PC-3 (cell line): ENCODE measurements around the gene IGF2BP2.

Experiments
- CTCF ChIP-seq: fragments of 300-600 bp; sonication (generic); conservative IDR thresholded peaks from 2 replicates; pipeline ENCODE4 v1.5.1; 2017; ENCODE audit warnings: antibody characterized with exemption, low read depth, mild to moderate bottlenecking, low read length
- EZH2 ChIP-seq: fragments of 300-600 bp; sonication (generic); IDR thresholded peaks from one replicate; pipeline ENCODE4 v1.6.1; 2017; ENCODE audit warnings: antibody characterized with exemption, mild to moderate bottlenecking, low read length; ENCODE audit not compliant: unreplicated experiment

GRCh38 chr3:185651971-185652370 lies 172.9 kb downstream of the IGF2BP2 start:
- TF ChIP-seq EZH2: no peak
- TF ChIP-seq CTCF: no peak
